LNCAP (cell line): Measurements from ENCODE around the gene TPH1.

Experiments
- CTCF ChIP-seq: fragments of 450-650 bp; IDR thresholded peaks from 2 replicates; pipeline ENCODE4 v1.5.1; 2017; ENCODE audit warnings: mild to moderate bottlenecking

Gene TPH1

GRCh38 chr11:18019650-18020049 is 26.4 kb downstream of the TPH1 start:
- no peak for TF ChIP-seq CTCF

- TF ChIP-seq CTCF, result no peak
Observed at GRCh38 chr11:18016789-18017188, 29.3 kb downstream of the TPH1 start.

GRCh38 chr11:18014876-18015275 is 31.2 kb downstream of the TPH1 start:
- no peak for TF ChIP-seq CTCF

- no peak for TF ChIP-seq CTCF
Observed at GRCh38 chr11:18013790-18014507, 32.1 kb downstream of the TPH1 start.

GRCh38 chr11:18012906-18013781 is 32.9 kb downstream of the TPH1 start, which contains the start of gene SERGEF:
Gene SERGEF (minus strand): TSS chr11:18013047. CDS start chr11:18013010, 37 bp downstream.
- TF ChIP-seq CTCF, result no peak

GRCh38 chr11:18012122-18012905 is 33.8 kb downstream of the TPH1 start:
- no peak for TF ChIP-seq CTCF

- TF ChIP-seq CTCF, result no peak
Observed at GRCh38 chr11:18011633-18012032, 34.4 kb downstream of the TPH1 start.
